SK-N-SH treated with all-trans-retinoic acid at 6 μM for 48 hours (cell line): Measurements from ENCODE around the gene LIMK1.

Experiments used
- ESRRG ChIP-seq: fragments of 250-450 bp; sonication (Bioruptor Pico); IDR thresholded peaks from 2 replicates; pipeline ENCODE4 v1.6.1; 2021; ENCODE audit warnings: mild to moderate bottlenecking
- RARB ChIP-seq: fragments of 250-450 bp; sonication (Bioruptor Pico); IDR thresholded peaks from 2 replicates; pipeline ENCODE4 v1.8.0; 2021; ENCODE audit warnings: mild to moderate bottlenecking, moderate library complexity
- TSHZ2 ChIP-seq: fragments of 250-450 bp; sonication (Bioruptor Pico); IDR thresholded peaks from 2 replicates; pipeline ENCODE4 v1.5.0; 2020; ENCODE audit warnings: mild to moderate bottlenecking, moderate library complexity
- TF ChIP-seq, protein P1 (sequence below): fragments of 250-450 bp; sonication (Bioruptor Pico); IDR thresholded peaks from 2 replicates; pipeline ENCODE4 v1.8.0; 2021; ENCODE audit warnings: low read depth, mild to moderate bottlenecking, moderate library complexity, borderline replicate concordance

DNA sequence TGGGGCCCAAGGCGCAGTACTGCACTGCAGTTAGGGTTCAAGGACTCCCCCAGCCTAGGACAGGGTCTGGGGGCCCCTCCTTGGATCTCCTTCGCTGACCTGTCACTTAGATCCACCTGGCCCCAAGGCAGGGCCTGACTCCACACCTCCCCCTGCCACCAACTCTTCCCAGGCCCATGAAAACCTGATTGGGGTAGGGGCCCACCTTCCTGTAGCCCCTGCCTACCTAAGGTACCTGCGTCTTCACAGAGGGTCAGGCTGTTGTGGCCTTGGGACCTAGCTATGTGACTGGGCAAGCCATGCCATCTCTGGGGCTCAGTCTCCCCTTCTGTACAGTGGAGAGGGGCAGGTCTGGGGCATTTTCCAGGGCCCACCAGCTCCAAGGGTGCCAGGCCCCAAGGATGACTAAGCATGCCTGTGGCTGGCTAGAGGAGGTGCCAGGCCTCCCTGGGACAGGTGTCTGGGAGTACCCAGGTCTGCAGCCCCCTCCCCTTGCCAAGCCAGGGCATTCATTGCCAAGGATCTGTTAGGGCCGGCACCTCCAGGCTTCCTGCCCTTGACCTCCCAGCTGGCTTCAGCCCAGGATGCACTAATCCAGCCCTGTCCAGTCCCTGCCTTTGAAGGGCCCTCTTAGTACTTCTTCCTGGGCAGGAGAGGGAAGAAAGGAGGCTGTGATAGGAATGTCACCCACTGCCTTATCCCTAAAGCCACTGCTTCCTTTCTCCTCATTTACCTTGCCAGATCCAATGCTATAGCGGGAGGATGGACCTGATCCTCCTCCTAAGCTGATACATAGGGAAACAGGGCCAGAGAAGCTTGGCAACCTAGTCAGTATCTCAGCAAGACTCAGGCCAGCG lies 1.3 kb downstream of the LIMK1 start:
- TF ChIP-seq ESRRG (no peak), TSHZ2 (no peak), RARB (no peak)
- TF ChIP-seq, protein P1, sequence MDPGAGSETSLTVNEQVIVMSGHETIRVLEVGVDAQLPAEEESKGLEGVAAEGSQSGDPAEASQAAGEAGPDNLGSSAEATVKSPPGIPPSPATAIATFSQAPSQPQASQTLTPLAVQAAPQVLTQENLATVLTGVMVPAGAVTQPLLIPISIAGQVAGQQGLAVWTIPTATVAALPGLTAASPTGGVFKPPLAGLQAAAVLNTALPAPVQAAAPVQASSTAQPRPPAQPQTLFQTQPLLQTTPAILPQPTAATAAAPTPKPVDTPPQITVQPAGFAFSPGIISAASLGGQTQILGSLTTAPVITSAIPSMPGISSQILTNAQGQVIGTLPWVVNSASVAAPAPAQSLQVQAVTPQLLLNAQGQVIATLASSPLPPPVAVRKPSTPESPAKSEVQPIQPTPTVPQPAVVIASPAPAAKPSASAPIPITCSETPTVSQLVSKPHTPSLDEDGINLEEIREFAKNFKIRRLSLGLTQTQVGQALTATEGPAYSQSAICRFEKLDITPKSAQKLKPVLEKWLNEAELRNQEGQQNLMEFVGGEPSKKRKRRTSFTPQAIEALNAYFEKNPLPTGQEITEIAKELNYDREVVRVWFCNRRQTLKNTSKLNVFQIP (CRISPR knock-in tag): no peak
